ENCODE data around the gene HSPA2. TPM values are rescaled to one million over a fixed set of nuclear protein-coding genes. Genes with fewer than 3 reads are reported as not detected.

Gene HSPA2
- polyA plus RNA-seq, 1 of the 3 experiments (the other 2 are of a cell fraction): 20.8 TPM

- TF ChIP-seq JUND (IDR thresholded peaks at IDR 0.05) (no peak), CHD2 (IDR thresholded peaks at IDR 0.05; ENCODE audit: low read length, partially characterized antibody) (no peak), TAF1 (IDR thresholded peaks at IDR 0.05; ENCODE audit: borderline replicate concordance, low read depth, low read length) (no peak), RXRA (IDR thresholded peaks at IDR 0.05; ENCODE audit: borderline replicate concordance, low read depth) (no peak), TCF12 (IDR thresholded peaks at IDR 0.05) (no peak), FOXJ3 (CRISPR knock-in tag; IDR thresholded peaks at IDR 0.05) (no peak), REST (IDR thresholded peaks at IDR 0.05; ENCODE audit: low read depth, low read length) (no peak), EZH2phosphoT487 (IDR thresholded peaks at IDR 0.05; ENCODE audit: borderline replicate concordance, low read depth) (no peak), SMC3 (IDR thresholded peaks at IDR 0.05; ENCODE audit: low read depth, low read length) (no peak)
- TF ChIP-seq, protein P1, sequence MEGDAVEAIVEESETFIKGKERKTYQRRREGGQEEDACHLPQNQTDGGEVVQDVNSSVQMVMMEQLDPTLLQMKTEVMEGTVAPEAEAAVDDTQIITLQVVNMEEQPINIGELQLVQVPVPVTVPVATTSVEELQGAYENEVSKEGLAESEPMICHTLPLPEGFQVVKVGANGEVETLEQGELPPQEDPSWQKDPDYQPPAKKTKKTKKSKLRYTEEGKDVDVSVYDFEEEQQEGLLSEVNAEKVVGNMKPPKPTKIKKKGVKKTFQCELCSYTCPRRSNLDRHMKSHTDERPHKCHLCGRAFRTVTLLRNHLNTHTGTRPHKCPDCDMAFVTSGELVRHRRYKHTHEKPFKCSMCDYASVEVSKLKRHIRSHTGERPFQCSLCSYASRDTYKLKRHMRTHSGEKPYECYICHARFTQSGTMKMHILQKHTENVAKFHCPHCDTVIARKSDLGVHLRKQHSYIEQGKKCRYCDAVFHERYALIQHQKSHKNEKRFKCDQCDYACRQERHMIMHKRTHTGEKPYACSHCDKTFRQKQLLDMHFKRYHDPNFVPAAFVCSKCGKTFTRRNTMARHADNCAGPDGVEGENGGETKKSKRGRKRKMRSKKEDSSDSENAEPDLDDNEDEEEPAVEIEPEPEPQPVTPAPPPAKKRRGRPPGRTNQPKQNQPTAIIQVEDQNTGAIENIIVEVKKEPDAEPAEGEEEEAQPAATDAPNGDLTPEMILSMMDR (IDR thresholded peaks at IDR 0.05): no peak
- TF ChIP-seq, protein P2, sequence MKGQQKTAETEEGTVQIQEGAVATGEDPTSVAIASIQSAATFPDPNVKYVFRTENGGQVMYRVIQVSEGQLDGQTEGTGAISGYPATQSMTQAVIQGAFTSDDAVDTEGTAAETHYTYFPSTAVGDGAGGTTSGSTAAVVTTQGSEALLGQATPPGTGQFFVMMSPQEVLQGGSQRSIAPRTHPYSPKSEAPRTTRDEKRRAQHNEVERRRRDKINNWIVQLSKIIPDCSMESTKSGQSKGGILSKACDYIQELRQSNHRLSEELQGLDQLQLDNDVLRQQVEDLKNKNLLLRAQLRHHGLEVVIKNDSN (IDR thresholded peaks at IDR 0.05; ENCODE audit: borderline replicate concordance, low read depth): no peak
- TF ChIP-seq, protein P3, sequence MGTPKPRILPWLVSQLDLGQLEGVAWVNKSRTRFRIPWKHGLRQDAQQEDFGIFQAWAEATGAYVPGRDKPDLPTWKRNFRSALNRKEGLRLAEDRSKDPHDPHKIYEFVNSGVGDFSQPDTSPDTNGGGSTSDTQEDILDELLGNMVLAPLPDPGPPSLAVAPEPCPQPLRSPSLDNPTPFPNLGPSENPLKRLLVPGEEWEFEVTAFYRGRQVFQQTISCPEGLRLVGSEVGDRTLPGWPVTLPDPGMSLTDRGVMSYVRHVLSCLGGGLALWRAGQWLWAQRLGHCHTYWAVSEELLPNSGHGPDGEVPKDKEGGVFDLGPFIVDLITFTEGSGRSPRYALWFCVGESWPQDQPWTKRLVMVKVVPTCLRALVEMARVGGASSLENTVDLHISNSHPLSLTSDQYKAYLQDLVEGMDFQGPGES (IDR thresholded peaks at IDR 0.05; ENCODE audit: low read depth, low read length): no peak
- TF ChIP-seq, protein P4, sequence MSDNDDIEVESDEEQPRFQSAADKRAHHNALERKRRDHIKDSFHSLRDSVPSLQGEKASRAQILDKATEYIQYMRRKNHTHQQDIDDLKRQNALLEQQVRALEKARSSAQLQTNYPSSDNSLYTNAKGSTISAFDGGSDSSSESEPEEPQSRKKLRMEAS (IDR thresholded peaks at IDR 0.05; ENCODE audit: low read depth): no peak
- TF ChIP-seq, protein P5, sequence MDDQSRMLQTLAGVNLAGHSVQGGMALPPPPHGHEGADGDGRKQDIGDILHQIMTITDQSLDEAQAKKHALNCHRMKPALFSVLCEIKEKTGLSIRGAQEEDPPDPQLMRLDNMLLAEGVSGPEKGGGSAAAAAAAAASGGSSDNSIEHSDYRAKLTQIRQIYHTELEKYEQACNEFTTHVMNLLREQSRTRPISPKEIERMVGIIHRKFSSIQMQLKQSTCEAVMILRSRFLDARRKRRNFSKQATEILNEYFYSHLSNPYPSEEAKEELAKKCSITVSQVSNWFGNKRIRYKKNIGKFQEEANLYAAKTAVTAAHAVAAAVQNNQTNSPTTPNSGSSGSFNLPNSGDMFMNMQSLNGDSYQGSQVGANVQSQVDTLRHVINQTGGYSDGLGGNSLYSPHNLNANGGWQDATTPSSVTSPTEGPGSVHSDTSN (IDR thresholded peaks at IDR 0.05): no peak
- H2AFZ ChIP-seq (ENCODE audit: low read depth): no peak overlapping the region
- peaks cover 0 to 5% of the 10 kb centered on the region in 2 experiments; a peak in 2 of 4 replicates for H3K4me1 ChIP-seq (ENCODE audit: control insufficient read depth in 1 of 2, insufficient read depth in 2 of 2, low read depth in 1 of 2, low read length in 1 of 2)
- no peaks in the 10 kb centered on the region for H3K36me3 ChIP-seq (replicated peaks in 1 of 2; ENCODE audit: control insufficient read depth in 1 of 2, insufficient read depth in 2 of 2, low read length in 1 of 2)
- no peak for DNase-seq
- H3K9me2 ChIP-seq: no peaks in the 10 kb centered on the region
- H3K79me2 ChIP-seq (ENCODE audit: insufficient read depth): no peaks in the 10 kb centered on the region
- H3K9me3 ChIP-seq: no peaks in the 10 kb centered on the region
- H3K27ac ChIP-seq (ENCODE audit: low read depth in 2 of 2, low read length in 1 of 2): no peak overlapping the region
- H4K20me1 ChIP-seq (ENCODE audit: insufficient read depth): no peaks in the 10 kb centered on the region
- ChIA-PET CTCF (interaction anchor here (1.0 to 2.2 kb wide), 4 partner anchors 8 to 94 kb away, joined by 3 to 7 read pairs (median 3); no protein-coding TSS in a partner anchor), POLR2A (no interaction called here)
- no peak overlapping the region for H3K4me3 ChIP-seq (ENCODE audit: low read depth in 2 of 2, low read length in 1 of 2)
- 85% methylated on average over 4 of the region's 4 CpGs for WGBS (ENCODE audit: low lambda C conversion rate)
- no peaks in the 10 kb centered on the region for H3K27me3 ChIP-seq (ENCODE audit: insufficient read depth)
- peaks cover 13% of the 10 kb centered on the region for H3F3A ChIP-seq (replicated peaks; ENCODE audit: insufficient read depth)
- no peak overlapping the region for H3K9ac ChIP-seq
- H3K4me2 ChIP-seq: no peak overlapping the region
These were observed 2.3 kb downstream of the HSPA2 start for GRCh38 chr14:64542836-64543201.
